NCI-H526 treated with DMSO at 0.1 percent for 48 hours (cell line): ENCODE results near the gene CDA.
A peak's percentile ranks its signal among the peaks of the same experiment; 100 is the strongest.

Experiments used
- DNase-seq: peaks from one replicate; lab custom pipeline; 2025; lab: John Stamatoyannopoulos, UW

CDA gene

DNA sequence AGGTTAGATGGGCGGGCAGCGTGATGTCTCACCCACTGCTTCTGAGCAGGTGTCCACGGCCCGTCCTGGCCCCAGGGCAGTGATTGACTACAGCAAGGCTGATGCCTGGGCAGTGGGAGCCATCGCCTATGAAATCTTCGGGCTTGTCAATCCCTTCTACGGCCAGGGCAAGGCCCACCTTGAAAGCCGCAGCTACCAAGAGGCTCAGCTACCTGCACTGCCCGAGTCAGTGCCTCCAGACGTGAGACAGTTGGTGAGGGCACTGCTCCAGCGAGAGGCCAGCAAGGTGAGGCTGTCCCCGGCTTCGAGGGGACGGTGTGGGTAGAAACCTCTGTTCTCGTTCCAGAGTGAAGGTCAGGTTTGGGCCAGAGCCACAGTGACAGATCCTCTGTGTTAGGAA, 60.0 kb downstream of the CDA start:
- no peak for DNase-seq

DNA sequence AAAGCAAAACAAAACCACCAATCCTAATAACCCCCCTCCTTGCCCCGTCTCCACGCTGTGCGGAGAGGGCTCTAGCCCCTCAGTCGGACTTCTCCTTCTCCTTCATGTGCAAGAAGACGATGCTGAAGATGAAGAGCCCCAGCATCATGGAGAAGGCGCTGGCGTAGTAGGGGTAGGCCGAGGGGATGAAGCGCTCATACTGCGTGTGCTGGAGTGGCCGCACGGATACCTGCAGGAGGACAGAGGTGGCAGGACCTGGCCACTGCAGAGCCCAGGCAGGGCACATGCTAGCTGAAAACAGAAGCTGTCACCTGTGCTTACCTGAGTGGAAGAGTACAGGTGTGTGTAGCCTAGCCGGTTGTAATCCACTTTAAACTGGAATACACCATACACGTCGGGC, 63.4 kb downstream of the CDA start:
- no peak for DNase-seq

DNA sequence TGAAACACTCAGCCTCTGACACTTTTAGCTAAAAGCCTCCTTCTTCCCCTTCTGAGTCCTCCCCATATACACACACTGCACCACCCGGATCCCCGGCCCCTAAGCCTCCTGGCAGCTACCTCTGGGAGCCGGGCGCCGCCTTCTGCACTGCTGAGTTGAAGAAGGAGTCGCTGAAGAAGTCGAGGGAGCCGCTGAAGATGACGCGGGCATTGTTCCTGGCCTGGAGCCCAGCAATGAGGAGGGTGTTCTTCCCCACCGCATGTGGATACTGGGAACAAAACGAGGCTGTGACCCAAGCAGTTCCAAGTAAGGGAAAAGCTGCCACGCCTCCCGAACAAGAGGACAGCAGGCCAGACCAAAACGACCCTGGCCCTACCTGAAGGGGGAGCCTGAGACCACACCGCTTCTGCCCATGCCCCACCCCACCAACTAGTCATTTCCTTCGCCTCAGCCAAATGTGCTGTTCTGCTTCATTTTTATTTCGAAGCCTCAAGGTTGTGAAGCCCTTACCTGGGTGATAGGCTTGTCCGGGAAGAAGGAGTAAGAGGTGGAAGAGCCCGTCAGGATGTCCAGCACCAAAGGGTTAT, 65.3 kb downstream of the CDA start:
- DNase-seq = no peak

DNA sequence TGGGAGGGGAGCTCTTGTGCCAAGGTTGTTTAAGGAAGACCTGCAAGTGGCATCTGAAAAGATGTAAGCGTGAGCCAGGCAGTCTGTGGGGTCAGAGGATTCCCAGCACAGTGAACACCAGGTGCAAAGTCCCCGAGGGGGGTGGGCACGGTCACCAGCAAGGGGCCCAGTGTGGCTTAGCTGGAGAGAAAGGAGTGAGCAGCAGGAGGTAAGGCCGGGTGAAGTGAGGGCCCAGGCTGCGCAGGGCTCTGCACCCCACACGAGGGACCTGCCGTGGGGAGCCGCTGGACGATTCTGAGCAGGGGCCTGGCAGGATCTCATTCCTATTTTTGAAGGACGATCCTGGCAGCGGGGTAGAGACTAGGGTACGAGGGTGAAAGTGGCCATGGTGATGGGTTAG, 68.1 kb downstream of the CDA start:
- DNase-seq = no peak

DNA sequence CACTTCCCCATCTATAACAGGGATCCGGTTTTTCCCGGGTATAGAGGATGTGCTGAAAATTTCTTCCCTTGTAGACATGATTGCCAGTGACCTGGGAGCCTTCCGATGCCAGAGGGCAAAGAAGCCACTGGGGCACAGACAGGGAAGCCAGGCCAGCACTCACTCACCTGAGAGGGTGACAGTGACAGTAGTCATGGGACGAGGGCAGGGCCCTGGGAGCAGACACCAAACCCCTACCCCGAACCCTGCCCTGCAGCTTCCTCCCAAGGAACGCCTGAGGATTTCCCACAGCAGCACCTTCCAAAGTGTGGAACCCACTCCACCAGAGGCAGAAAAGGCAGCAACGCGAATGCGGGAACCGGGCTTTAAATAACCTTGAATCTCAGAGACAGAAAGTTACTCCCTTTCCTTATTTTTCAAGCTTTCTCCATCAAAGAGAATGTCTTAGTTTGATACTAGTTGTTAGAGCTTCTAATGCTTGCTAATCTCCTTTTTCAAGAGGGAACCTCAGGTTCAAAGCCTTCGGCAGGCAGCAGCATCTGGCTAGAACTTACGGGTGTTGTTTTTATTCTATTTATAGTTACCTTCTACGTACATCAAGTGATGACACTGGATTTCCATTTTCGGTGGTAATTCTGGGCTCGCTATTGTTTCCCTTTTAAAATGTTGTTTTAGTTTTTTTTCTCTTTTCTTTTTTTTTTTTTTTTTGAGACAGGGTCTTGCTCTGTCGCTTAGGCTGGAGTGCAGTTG, 69.4 kb downstream of the CDA start:
- DNase-seq = no peak

DNA sequence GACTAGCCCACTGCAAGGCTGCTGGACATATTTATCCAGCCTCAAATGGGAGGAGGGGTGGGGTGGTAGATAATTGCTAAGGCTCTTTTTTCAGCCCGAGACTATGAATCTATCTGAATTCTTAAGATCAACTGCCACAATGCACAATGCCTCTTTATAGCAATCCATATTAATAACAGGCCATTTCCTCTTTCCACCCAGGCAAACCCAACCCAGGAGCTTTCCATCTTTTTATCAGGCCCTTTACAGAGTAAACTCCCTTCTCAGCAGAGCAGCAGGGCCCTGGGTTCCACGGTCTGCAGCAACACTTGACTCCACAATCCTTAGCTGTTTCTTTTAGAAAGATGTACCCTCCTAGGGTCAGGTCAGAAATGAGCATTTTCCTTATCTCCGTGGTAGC, 71.5 kb downstream of the CDA start:
- no peak for DNase-seq

DNA sequence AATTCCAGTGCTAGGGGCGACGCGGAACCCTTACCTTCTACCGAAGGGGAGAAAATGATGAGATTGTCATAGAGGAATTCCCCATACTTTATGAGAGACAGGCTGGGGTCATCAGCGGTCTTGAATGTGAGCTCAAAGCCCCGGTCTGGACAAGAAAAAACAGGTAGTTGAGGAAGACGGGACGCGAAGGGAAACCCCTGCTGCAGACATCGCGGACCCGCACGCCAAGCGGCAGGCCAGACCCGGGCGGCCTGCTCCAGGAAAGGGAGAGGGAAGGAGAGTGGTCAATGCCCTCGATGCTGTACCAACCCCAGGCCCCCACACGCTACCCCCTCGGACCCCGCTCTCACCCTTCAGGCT, 71.9 kb downstream of the CDA start:
- no peak for DNase-seq

DNA sequence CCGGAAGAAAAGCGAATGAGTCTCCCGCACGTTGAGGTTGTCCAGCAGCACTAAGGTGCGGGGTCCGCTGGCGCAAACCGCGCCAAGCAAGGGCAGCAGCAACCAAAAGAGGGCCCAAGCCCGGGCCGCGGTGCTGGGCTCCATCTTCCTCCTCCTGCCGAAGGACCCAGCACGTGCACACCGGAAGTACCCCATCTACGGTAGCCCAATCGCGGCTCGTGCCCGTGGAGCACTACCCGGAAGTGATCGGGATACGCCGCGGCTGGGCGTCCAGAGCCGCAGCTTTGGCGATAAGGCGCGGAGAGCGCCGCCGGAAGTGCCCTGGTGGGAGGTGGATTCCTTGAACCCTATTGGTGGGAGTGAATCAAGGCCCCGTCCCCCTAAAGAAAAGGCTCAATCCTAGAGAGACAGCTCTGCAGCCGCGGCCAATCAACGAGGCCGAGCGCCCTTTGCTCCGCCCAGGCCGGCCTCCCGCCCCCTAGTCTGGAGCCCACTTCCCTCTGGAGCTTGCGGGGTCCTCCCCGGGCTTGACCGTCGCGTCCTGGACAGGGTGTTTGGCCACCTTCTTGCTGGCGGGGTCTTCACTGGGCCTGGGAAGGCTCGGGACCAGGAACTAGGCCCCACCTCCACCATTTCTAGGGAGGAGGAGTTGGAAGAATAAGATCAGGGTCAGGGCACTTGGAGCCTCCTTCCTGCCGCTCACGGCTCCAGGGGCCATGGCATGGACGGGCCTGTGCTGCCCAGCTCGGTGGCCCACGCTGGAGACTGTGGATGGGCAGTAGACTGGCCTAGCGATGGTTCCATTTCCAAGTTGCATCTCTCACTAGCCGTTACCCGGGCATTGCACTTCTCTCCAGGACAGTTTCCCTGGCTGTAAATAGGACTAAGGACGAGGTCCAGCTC, 72.6 kb downstream of the CDA start, which contains the start of gene DDOST:
DDOST (minus strand) TSS at position 163 of the 903 bp plus-strand sequence; CDS start at position 144, 19 bp downstream.
- peak; percentile 88 for DNase-seq

DNA sequence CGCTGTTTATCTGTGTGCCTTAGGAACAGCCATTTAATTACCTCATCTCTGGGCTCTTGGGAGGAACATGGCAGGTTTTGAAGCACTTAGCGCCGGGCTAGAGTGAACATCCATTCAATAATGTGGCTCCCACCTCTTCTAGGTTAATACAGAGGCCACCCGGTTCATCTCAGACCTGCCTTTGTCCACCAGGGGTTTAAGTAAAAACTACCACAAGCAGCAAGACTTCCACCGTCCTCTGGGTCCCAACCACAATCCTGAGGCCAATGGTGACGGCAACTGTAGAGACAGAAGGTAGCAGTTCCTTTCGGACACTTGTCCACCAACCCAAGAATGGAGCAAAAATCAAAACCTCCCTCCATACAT, 73.2 kb downstream of the CDA start:
- no peak for DNase-seq

DNA sequence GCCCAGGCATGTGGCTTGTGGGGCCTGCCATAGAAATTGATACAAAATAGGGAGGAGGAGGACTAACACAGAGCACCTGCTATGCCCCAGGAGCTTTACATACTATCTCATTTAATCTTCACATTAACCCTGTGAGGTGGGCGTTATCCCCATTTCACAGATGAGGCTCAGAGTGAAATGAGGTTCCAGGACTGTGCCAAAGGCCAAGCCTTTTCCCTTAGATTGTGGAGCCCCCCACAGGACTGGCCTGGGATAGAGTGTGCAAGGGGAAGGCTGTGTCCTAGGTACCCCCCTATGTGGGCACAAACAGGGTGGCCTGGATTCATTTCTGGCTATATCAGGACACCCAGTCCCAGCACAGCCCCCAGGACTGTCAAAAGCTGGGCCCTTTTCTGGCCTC, 74.5 kb downstream of the CDA start:
- no peak for DNase-seq

DNA sequence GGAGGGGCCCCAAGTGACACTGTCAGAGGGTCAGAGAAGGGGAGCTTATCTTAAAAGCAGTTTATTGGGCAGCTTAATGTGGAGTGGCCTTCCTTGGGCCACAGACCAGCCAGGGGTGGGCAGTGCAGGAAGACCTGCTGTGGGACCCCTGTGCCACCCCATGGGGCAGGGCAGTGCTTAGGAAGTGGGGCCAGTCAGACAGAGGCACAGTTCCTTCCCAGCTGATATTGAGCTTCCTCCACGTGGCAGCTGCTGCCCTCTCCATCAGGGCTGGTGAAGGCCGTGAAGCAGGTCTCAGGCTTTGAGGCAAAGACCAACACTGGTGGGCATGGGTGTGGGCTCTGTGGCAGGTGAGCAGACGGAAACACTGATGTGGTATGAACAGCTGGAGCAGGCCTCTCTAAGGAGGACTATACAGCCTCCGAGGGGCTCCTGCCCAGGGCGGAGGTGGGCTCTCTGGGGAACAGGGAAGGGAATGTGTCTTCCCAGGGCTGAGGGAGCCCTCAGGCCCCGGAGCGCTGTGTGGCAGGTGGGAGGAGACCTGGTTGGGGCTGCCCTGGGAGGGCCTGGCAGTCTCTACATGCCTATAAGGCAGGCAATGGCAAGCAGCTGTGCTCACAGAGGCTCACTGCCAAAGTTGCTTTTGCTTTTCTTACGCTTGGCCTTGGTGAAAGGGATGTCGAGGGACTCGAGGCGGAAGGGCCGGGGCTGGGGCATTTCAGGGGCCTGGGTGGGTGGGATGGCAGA, 75.2 kb downstream of the CDA start:
- no peak for DNase-seq

DNA sequence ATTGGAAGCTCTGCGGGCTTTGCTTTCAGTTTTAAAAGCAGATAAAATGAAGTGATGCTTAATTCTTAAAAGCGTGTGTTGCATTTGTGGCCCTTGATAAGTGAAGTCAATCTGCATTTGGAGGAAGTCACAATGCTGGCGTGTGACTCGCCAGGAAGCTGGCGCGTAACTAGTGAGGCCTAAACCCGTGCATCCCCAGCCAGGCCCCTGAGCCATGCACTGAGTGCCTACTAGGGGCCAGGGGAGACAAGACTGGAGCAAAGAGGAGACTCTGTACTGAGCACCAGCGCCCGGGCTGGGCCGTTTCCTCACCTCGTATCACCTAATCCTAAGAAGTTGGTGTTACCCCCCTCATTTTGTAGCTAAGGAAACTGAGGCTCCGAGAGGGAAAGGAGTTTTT, 76.8 kb downstream of the CDA start:
- DNase-seq = no peak

DNA sequence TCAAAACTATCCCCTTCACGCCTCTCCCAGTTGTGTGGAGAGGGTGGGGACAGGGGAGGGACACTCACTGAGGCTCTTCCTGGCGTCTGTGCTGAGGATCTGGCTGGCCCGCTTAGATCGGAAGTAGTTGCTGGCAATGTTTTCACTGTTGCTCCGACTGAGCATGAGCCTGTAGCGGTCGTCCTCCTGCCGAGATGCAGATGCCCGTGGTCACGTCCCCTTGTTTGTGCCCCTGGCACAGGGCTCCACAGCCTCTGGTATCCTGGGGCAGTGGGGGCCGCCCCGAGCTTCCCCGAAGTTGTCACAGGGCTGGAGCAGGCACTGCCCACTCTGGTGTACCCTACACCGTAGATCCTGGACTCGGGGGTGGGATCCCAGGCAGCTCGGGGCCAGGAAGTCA, 77.2 kb downstream of the CDA start:
- DNase-seq = no peak

DNA sequence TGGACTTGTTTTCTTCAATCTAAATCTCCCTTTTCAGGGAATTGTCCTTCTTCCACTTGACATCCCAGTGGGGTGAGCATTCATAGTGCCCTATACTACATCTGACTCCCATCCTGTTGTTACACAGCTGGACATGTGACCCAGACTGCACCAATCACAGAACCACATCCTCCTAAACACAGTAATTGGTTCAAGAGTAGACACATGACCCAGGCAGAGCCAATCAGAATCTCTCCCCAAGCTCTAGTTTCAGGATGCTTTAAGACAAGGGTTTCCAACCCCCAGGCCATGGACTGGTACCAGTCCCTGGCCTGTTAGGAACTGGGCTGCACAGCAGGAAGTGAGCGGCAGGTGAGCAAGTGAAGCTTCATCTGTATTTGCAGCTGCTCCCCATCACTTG, 77.9 kb downstream of the CDA start:
- DNase-seq = no peak
